ENCODE results near the gene RPS15. TPM values are rescaled to one million over a fixed set of nuclear protein-coding genes. Genes with fewer than 3 reads are reported as not detected.

The RPS15 gene
- polyA plus RNA-seq, 1 donor (not counting 4 experiments of a cell fraction or from before 2014, with no cell fraction given), result 795 TPM

- H3K4me1 ChIP-seq (ENCODE audit: control insufficient read depth, extremely low read depth, insufficient read depth, low read length), result peaks cover 16% of the 10 kb centered on the region
- H3K9me1 ChIP-seq (ENCODE audit: control insufficient read depth, extremely low read depth, insufficient read depth, low read length), result peaks cover 4% of the 10 kb centered on the region
- no peaks in the 10 kb centered on the region for H3K79me2 ChIP-seq (ENCODE audit: control insufficient read depth, insufficient read depth, low read length)
- FAIRE-seq (no peak), DNase-seq (ENCODE audit: low read depth, low spot score) (no peak)
- peak overlapping the region in 2 of 3 experiments; percentile 27 to 48 for H3K4me3 ChIP-seq (ENCODE audit: control insufficient read depth in 2 of 3, extremely low read depth in 1 of 3, insufficient read depth in 2 of 3, low read depth in 1 of 3, low read length in 3 of 3)
- H3K9ac ChIP-seq (ENCODE audit: control insufficient read depth, extremely low read depth, insufficient read depth, low read length), result no peak overlapping the region
- peak overlapping the region; percentile 70 for H3K4me2 ChIP-seq (ENCODE audit: control insufficient read depth, extremely low read depth, insufficient read depth, low read depth, low read length)
- peaks cover 12% of the 10 kb centered on the region for H4K20me1 ChIP-seq (ENCODE audit: control insufficient read depth, extremely low read depth, insufficient read depth, low read length)
- H3K27me3 ChIP-seq (ENCODE audit: control insufficient read depth, extremely low read depth, insufficient read depth, low read length), result peaks cover 61% of the 10 kb centered on the region
- peaks cover 0 to 1% of the 10 kb centered on the region in 2 experiments for H3K36me3 ChIP-seq (ENCODE audit: control insufficient read depth in 2 of 2, extremely low read depth in 1 of 2, insufficient read depth in 2 of 2, low read length in 2 of 2)
- no peak overlapping the region for H2AFZ ChIP-seq (ENCODE audit: control insufficient read depth, low read length)
- TF ChIP-seq EZH2 (IDR thresholded peaks at IDR 0.05; ENCODE audit: low read length) (no peak), CTCF (optimal IDR thresholded peaks at IDR 0.05 in 1 of 3, IDR thresholded peaks at IDR 0.05 in 1 of 3, conservative IDR thresholded peaks at IDR 0.05 in 1 of 3; ENCODE audit: extremely low read depth in 1 of 3, insufficient read depth in 2 of 3, low read length in 3 of 3) (no peak)
- dilution Hi-C loops (cut with MboI; ENCODE audit: extremely low pct_ligation_motif_present, low sequenced_read_pairs), result no loop called here
- H3K27ac ChIP-seq (ENCODE audit: control insufficient read depth, insufficient read depth, low read length), result no peak overlapping the region
- no peaks in the 10 kb centered on the region for H3K9me3 ChIP-seq (ENCODE audit: control insufficient read depth, low read depth, low read length)
These were observed 31.3 kb downstream of the RPS15 start for GRCh38 chr19:1469255-1470054.

- H3K9ac ChIP-seq (ENCODE audit: control insufficient read depth, extremely low read depth, insufficient read depth, low read length), result no peak overlapping the region
- TF ChIP-seq CTCF (optimal IDR thresholded peaks at IDR 0.05 in 1 of 3, IDR thresholded peaks at IDR 0.05 in 1 of 3, conservative IDR thresholded peaks at IDR 0.05 in 1 of 3; ENCODE audit: extremely low read depth in 1 of 3, insufficient read depth in 2 of 3, low read length in 3 of 3) (no peak), EZH2 (IDR thresholded peaks at IDR 0.05; ENCODE audit: low read length) (peak; percentile 83)
- peak overlapping the region; percentile 48 to 60 (median 51) for H3K4me3 ChIP-seq (ENCODE audit: control insufficient read depth in 2 of 3, extremely low read depth in 1 of 3, insufficient read depth in 2 of 3, low read depth in 1 of 3, low read length in 3 of 3)
- peaks cover 12% of the 10 kb centered on the region for H4K20me1 ChIP-seq (ENCODE audit: control insufficient read depth, extremely low read depth, insufficient read depth, low read length)
- H3K27me3 ChIP-seq (ENCODE audit: control insufficient read depth, extremely low read depth, insufficient read depth, low read length), result peaks cover 56% of the 10 kb centered on the region
- peaks cover 4% of the 10 kb centered on the region for H3K9me1 ChIP-seq (ENCODE audit: control insufficient read depth, extremely low read depth, insufficient read depth, low read length)
- no peak for DNase-seq (ENCODE audit: low read depth, low spot score)
- FAIRE-seq, result no peak
- no peak overlapping the region for H2AFZ ChIP-seq (ENCODE audit: control insufficient read depth, low read length)
- no peaks in the 10 kb centered on the region for H3K9me3 ChIP-seq (ENCODE audit: control insufficient read depth, low read depth, low read length)
- H3K27ac ChIP-seq (ENCODE audit: control insufficient read depth, insufficient read depth, low read length), result no peak overlapping the region
- H3K4me2 ChIP-seq (ENCODE audit: control insufficient read depth, extremely low read depth, insufficient read depth, low read depth, low read length), result peak overlapping the region; percentile 70
- peaks cover 0 to 5% of the 10 kb centered on the region in 2 experiments for H3K36me3 ChIP-seq (ENCODE audit: control insufficient read depth in 2 of 2, extremely low read depth in 1 of 2, insufficient read depth in 2 of 2, low read length in 2 of 2)
- H3K4me1 ChIP-seq (ENCODE audit: control insufficient read depth, extremely low read depth, insufficient read depth, low read length), result peaks cover 16% of the 10 kb centered on the region
- dilution Hi-C loops (cut with MboI; ENCODE audit: extremely low pct_ligation_motif_present, low sequenced_read_pairs), result no loop called here
- H3K79me2 ChIP-seq (ENCODE audit: control insufficient read depth, insufficient read depth, low read length), result no peaks in the 10 kb centered on the region
These were observed 31.8 kb downstream of the RPS15 start for GRCh38 chr19:1470055-1470304.

All from keratinocyte (primary cell).